HG03520 (cell line): ENCODE data around the gene TBC1D3K.
"Not testable (repeated sequence)": the region's sequence is repeated elsewhere in the genome, so short reads cannot be mapped to it uniquely, and the experiment has no call there.

Experiments
- ATAC-seq: cut with Tn5 transposase; IDR thresholded peaks from one replicate; pipeline ENCODE4 v1.9.1; 2021; ENCODE audit warnings: mild to moderate bottlenecking, moderate library complexity; ENCODE audit not compliant: unreplicated experiment

TBC1D3K gene

DNA sequence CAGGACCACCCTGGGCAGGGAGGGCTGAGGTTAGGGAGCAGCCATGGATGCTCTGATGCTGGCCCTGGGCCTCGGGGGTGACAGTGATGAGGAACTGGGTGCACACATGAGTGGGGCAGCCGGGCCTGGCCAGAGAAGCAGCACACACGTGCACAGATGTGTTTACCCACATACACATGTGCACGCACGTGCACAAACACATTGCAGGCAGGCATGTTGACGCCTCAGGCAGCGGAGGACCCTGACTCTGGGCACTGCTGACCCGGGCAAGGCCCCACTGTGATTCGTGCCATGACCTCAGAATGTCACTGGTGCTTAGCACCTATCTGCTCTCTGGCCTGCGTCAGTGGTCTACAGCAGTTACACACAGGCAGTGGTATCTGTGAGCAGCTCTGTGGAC is at the start of gene TBC1D3K:
Gene TBC1D3K, plus strand, starts transcription at position 301 of the 400 bp plus-strand sequence. CDS start 1,585 bp downstream, outside the sequence.
- not testable (repeated sequence) for ATAC-seq

DNA sequence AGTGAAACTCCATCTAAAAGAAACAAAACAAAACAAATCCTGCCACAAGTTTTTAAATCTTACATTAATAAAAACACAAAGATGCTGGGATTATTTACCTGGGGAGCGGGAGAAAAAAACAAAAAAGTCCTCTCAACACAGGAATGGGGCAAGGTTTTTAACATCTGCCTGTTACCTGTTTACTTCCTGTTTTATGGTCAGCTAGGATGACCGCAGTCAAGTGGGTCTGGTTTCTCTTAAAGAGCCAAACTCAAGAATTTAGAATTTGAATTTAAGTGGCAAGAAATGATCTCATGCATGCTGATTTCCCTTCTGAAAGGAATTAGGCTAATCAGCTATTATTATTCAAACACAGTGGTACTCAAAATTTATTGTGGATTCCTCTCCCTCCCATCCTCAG is 39.7 kb upstream of the TBC1D3K start:
- ATAC-seq, result no peak

DNA sequence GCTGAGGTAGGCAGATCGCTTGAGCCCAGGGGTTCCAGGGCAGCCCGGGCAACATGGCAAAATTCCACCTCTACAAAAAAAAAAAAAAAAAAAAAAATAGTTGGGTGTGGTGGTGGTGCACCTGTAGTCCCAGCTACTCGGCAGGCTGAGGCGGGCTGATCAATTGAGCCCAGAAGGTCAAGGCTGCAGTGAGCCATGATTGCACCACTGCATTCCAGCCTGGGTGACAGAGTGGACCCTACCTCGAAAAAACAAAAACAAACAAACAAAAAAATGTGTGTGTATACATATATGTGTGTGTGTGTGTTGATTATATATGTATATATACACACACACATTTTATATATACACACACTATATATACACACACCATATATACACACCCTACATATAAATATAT is 39.1 kb upstream of the TBC1D3K start:
- no peak for ATAC-seq

DNA sequence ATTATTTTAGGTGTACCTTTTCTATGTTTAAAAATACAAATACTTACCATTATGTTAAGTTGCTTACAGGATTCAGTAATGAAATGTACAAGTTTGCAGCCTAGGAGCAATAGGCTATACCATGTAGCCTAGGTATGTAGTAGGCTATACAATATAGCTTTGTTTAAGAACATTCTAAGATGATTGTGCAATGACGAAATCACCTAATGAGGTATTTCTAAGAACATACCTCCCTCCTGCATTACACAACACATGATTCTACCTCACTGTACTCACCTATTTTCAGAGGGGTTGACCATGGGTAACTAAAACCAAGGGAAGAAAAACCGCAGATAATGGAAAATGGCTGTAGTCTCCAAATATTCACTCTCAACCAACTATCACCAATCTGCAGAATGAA is 35.3 kb upstream of the TBC1D3K start:
- no peak for ATAC-seq

DNA sequence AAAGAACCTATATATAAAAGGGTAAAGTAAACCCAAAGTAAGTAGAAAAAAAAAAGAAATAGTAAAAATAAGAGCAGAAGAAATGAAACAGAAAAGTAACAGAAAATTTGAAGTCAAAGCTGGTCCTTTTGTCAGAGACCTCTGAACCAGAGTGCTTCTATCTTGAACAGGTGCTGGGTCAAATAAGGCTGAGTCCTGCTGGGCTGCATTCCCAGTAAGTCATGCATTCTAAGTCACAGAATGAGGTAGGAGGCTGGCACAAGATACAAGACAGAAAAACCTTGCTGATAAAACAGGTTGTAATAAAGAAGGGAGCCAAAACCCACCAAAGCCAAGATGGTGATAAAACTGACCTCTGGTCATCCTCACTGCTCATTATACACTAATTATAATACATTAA is 27.3 kb upstream of the TBC1D3K start:
- ATAC-seq, result not testable (repeated sequence)
